Measurements from ENCODE around the gene VTCN1.

DNA sequence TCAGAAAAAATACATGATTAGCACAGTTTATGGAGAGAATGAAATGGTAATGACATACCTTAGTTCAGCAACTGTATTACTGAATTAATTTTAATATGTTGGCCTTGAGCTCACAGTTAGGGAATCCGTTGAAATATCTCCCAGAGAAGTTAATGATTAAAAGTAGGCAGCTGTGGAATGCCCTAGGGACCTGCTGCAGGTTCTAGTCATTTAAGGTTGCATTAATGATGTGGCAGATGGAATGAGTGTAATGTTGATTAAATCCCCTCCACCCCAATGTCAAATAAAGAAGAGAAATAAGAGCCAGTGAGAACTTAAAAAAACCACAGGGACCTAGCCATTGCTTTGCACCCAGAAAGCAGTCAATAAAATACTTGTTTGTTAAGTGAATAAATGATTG, 48.8 kb downstream of the VTCN1 start:
- TF ChIP-seq POLR2A (IDR thresholded peaks at IDR 0.05; ENCODE audit: low read depth, low read length) (no peak), TAF1 (IDR thresholded peaks at IDR 0.05; ENCODE audit: borderline replicate concordance, low read depth, low read length) (no peak)
